DMS 273 treated with DMSO at 0.1 percent for 48 hours (cell line): Measurements from ENCODE around the gene SAMD13.

ENCODE experiments used
- DNase-seq: peaks from one replicate; lab custom pipeline; 2025; lab: John Stamatoyannopoulos, UW

SAMD13 gene

DNA sequence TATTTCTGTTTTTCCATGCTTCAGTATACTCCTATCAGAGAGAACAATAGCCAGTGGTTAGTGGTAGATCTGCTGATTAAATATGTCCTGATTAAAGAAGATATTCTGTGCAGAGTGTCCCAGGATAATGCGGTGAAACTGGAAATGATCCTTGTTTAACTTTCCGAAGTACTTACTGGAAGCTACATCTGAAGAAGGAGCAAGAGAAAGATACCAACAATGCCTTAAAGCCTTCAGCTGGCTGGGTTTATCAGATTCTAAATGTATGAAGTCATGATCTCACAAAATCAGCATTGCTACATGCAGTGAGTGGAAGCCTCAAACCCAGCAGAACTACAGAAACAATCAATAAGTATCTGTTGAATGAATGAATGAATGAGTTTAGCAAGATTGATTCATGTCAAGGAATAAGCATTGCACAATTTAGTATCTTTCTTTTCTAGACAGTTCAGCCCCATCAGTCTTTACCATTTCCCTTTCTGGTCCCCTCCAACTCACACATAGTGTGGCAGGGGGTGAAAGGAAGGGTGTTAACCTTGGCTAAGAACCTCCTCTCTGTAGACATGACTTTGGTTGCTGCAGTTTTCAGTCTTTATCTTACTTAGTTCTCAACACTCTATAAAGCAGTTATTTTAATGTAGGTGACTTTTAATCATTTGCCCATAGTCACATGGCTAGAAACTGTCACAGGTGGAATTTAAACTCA, 72.1 kb downstream of the SAMD13 start:
- no peak for DNase-seq

DNA sequence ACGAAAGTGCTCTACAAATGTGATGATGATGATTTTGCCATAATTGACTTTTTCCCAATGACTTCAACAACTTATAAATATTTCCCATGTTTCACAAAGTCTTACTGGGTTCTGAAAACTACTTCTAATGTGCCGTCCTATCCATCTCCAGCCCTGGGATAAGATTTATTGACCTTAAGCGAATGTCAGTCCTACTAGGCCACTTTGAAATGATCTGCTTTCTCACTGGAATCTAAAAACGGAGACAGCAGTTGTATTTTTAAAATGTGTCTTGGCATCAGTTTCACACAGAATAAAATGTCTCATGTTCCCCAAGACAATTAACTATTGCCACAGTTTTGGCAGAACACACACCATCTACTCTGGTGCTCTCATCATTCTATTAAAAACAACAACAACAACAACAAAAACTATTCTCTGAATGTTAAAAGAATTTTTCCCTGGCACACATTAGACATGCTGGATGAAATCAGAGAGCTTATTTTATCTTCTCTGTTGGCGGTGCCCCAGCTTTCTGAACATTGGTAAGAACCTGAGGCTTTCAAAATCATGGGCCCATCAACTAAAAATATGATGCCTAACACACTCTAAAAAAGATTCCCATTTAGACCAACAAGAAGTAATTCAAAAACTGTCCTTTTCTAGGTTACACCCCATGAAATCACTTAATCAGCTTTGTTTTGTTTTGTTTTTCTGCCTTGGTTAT, 73.6 kb downstream of the SAMD13 start:
- no peak for DNase-seq

DNA sequence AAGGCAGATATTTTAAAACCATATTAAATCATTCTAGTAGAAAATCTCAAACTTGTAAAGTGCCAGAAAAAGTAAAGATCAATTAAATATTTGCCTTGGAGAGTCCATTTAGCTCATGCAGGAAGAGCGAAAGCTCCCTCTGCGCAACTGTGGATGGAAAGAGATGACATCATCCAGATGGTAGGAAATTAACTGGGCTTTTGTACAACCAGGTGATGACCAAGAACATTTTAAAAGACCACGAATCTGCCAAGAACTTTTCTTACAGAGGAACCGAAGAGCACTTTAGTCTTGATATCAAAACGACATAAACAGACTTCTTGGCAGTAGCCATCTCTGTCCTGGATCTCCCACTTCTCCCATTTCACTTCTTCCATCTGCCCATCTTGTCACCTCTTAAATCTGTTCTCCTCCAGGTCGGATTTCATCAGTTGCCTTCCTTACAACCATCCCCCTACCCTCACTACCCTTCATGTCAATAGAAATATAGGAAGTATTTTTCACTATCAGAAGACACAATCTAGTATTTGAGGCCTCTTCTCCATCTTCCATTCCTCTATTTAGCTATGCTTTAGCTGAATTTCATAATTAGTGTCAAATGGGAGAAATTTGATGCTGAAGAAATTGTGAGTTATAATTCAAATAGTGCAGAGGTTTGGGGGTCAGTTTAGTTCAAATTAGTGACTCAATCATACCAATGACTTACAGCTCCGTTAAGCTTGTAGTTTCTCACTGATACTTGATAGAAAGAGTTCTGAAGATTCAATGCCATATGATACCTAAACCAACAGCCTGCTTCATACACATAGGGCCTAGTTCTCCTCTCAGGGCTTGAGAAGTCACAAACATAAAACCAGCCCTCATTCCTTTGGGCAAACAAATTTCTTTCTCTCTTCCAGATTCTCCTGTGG, 74.7 kb downstream of the SAMD13 start:
- DNase-seq, result no peak

DNA sequence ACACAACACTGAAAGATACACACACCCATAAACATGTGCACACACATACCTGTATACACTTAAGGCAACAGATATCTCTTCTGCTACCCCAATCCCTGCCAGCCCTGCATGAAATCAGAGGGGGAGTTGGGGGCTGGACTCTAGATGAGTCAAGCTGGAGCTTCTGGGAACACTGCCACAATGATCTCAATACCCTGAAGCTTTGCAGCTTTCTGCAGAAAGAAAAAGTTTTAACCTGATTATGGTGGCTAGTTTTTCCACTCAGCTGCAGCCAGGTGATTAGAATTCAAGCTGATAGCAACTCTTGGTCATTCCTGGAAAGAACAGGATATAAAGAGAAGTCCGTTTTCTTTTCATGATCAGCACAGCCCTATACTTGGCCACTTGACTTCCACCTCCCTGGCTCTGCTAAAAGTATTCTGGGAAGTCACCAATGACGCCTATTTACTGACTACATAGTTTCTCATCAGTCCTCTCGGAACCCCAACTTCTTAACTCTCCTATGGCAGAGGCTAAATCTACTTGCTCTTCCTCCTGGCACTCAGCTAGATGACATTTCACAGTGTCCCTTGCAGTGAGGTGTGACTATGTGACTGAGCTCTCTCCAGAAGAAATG, 76.1 kb downstream of the SAMD13 start:
- no peak for DNase-seq

DNA sequence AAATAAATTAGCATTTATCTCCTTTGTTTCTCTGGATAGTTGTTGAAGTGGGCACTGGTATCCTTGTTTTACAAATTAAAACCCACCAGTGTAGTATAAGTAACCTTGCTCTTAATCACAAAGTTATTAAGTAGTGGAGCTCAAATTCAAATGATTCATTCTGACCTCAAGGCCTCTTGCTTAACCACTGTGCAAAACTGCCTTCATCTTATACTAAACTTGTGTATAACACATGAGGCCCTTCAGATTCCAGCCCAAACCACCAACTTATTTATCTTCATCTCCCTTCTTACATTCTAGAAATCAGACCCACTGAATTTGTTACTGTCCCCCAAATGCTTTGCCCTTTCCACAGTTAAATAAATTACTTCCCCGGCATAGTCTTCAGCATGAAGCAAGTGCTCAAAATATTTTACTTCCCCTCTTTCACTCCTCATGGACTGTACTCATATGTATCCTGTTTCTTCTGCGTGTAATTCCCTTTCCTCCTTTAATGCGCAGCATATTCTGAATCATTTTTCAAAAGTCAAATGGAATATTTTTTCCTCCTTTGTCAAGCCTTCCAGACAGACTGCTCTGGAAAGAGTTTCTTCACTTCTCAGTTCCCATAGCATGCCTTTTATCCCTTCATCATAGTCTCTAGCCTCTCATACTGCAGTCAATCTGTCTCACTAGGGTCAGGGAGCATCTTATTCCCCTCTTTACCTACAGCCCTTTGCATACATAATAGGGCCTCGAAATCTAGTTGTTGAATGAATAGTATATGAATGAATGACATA, 77.8 kb downstream of the SAMD13 start:
- DNase-seq, result no peak

DNA sequence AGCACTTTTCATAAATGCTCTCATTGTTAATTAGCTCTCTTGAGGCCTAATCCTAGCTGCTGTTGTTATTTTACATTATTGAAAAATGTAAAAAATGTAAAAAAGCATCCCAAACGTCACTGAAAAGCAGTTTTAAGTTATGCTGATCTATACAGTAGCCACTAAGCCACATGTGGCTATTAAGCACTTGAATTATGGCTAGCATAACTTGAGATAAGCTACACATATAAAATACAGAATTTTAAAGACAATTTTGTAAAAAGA, 78.3 kb downstream of the SAMD13 start:
- no peak for DNase-seq

DNA sequence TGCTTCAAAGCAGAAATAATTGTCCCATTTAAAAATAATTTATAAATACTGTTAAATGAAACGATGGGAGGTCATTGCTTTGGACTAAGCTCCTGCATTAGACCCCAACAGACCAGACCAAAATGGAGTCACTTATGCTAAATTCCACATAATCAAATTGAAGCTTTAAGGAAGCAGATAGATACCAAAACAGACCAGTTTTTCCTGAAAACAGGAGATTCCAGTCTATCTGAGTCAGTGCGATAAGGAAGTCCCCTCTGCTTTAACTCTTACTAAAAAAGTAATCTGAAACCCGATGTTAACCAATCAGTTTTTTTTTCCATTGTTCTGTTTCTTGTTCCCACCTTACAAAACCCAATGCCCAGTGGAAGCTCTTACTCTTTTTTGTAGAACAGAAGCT, 80.6 kb downstream of the SAMD13 start:
- DNase-seq, result no peak

DNA sequence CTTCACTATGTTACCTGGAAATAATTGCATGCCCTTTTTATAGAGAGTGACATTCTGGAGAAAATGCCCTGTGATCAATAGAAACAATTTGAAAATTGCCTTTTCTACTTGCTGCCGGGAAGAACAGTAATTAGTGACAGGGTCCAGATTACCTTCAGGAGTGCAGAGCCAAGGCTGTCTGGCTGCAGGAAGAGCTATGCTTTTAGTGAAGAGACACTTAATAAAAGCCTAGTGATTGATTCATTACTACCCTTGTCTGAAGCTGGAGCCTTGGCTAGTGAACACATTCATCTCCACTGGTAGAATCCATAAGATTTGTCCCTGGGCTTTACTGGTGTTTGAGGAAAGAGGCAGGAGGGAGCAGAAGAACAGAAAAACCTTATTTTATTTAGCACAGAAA, 83.8 kb downstream of the SAMD13 start:
- DNase-seq, result no peak

DNA sequence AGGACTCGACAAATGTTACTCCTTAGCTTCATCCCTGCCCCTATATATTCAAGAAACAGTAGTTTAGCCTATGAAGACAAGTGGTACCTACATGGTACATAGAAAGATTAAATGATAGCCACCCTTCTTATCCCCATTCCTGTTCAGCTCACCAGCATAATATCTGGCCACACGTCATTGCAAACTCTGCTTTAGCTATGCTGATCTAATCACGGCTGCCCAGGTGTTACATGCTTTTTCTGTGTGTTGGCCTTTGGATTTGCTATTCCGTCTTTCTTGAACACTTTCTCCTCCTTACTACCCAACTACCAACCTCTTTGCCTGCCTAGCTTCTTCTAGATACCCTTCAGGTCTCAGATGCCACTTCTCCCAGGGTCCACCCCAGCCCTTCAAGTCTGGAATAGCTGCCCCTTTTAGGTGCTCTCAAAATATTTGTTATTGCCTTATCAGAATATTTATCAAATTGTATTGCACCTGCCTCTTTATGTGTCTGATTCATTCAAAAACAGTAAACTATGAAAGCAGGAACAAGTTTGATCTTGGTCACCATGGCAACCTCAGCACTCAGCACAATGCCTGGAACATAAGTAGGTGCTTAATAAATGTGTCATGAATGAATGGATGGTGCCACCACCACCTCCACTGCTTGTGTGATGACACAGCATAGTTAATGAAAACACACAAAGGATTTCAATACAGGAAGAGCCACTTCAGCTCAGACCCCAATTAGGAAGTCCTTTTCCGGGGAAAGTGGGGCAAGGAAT, 85.4 kb downstream of the SAMD13 start:
- DNase-seq, result no peak

DNA sequence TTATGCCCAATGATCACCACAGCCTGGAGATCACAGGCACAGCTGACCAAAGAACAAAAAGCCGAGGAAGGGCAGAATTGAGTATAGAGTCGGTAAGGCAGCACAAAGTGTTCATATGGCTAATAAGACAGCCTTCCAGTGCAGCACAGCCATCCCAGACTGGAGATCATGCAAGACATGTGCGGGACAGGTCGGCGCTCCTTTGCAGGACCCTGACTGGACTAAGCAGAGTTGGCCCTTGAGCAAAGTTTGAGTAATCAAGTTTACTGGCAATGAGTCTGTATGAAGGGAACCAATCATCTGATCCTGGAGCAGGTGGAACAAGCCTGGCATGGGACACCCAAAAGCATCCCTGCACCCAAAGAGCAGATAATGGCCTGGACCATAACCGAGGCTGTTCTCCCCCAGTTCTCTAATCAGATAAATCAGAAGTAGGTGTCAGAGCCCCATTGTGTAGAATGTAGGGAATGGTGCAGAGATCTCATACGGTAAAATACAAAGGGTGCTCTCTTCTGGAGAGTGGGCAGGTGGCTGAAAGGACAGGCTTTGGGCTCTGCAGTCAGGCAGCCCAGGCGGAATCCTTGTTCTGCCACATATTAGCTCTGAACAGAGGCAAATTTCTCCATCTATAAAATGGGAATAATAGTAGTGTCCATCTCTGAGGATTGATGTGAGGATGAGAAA, 86.1 kb downstream of the SAMD13 start:
- no peak for DNase-seq

DNA sequence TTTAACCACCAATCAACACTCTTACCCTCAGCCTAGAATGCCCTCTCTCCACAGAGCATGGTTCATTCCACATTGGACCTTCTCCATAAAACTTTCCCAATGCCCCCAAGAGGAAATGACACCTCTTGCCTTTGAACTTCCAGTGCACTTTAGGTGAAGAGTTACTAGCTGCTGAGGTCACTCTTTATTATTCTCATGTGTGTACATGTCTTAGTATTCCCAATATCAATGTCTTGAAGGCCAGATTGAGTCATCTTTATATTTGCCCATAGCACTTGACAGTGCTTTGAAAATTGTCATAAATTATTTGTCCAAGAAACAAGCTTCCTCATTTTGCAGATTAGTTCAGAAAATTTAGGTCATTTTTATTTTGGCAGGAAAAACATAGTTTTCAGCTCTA, 88.7 kb downstream of the SAMD13 start:
- no peak for DNase-seq

DNA sequence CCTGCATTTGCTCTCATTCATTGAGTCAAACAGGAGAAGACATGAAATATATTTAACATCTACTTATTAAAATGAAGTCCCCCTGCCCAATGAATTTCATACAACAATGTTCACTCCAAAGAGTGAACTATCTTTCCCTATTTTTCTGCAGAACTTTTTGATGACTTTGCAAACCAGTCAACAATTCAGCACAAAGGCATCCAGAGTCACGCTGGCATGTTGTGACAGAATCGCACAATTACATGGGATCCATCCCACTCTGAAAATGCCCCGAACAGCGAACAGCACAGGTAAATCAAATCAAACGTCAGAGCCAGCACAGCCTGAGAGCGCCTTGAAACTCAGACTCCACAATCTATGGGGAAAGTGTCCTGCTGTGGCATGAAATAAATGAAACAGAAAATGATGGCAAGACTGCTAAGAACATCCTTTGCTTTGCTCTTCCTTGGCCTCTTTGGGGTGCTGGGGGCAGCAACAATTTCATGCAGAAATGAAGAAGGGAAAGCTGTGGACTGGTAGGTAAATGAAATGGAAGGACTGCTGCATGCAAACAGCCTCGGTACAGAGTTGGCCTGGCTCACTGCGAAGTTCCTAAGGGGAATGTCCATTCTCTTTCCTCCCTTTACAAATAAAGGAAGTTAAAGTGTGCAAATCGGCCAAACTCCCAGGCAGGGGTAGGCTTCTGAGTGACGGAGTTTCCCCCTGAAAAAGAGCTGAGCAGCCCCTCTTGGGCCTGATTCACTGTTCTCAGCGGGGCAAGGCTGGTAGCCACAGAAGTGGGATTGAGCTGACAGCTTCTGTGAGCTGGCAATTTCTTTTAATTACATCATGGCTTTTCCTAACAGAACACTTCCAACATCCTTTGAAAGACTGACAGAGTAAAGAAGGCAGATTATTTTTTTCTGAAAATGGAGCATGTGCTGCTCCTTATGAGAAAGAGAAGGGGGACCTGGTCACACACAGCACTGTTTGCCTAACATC, 97.0 kb downstream of the SAMD13 start, which contains the start of gene DNASE2B:
Gene DNASE2B, plus strand, starts transcription at position 310 of the 981 bp plus-strand sequence. Its CDS starts 81 bp downstream, at position 391.
- DNase-seq, result no peak
